ENCODE data around the gene MIOS. TPM values are rescaled to one million over a fixed set of nuclear protein-coding genes. Genes with fewer than 3 reads are reported as not detected.
A peak's percentile ranks its signal among the peaks of the same experiment; 100 is the strongest.

The MIOS gene
- total and polyA plus RNA-seq, 4 donors: 7.4 to 35.6 (median 12.2) TPM

GRCh38 chr7:7585241-7585928 lies 18.7 kb downstream of the MIOS start (continued):
- TF ChIP-seq, protein P1, sequence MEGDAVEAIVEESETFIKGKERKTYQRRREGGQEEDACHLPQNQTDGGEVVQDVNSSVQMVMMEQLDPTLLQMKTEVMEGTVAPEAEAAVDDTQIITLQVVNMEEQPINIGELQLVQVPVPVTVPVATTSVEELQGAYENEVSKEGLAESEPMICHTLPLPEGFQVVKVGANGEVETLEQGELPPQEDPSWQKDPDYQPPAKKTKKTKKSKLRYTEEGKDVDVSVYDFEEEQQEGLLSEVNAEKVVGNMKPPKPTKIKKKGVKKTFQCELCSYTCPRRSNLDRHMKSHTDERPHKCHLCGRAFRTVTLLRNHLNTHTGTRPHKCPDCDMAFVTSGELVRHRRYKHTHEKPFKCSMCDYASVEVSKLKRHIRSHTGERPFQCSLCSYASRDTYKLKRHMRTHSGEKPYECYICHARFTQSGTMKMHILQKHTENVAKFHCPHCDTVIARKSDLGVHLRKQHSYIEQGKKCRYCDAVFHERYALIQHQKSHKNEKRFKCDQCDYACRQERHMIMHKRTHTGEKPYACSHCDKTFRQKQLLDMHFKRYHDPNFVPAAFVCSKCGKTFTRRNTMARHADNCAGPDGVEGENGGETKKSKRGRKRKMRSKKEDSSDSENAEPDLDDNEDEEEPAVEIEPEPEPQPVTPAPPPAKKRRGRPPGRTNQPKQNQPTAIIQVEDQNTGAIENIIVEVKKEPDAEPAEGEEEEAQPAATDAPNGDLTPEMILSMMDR (IDR thresholded peaks at IDR 0.05; ENCODE audit: low read depth, low read length, missing input control): no peak
- no peak for TF ChIP-seq NR2F2 (IDR thresholded peaks at IDR 0.05)
- TF ChIP-seq HNF4G (IDR thresholded peaks at IDR 0.05): no peak
- TF ChIP-seq GABPA (IDR thresholded peaks at IDR 0.05 in 1 of 2, conservative IDR thresholded peaks at IDR 0.05 in 1 of 2): no peak

DNA sequence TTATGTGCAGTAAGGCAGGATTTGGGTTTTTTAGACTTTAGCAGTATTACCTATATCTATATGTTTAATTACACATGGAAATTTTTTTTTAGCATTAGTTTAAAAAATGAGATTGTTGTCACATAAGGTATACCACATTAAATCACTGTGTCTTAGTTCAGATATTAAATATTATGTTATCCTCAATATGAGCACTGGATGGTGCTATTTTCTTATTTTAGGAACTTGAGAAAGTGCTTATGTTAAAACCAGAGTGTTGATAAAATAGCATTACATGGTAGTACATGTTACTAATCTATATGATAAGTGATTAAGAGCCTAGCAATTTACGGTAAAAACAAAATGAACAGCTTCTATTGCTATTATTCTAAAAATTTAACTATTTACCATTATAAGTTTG lies 28.8 kb downstream of the MIOS start:
- WGBS: 86% methylated on average over 1 of the region's 1 CpG
- H3K9ac ChIP-seq (ENCODE audit: low read depth in 1 of 2, low read length in 2 of 2): no peak overlapping the region
- H3K9me3 ChIP-seq (ENCODE audit: control insufficient read depth in 4 of 4, low read length in 3 of 4): no peaks in the 10 kb centered on the region
- DNase-seq (ENCODE audit: low spot score): no peak
- no peaks in the 10 kb centered on the region for H3K27me3 ChIP-seq (ENCODE audit: control insufficient read depth in 4 of 4, insufficient read depth in 4 of 4, low read length in 3 of 4)
- no peak overlapping the region for H3K27ac ChIP-seq (ENCODE audit: low read depth in 1 of 2, low read length in 2 of 2)
- peaks cover 0 to 17% (median 11%) of the 10 kb centered on the region in 4 donors for H3K36me3 ChIP-seq (ENCODE audit: control insufficient read depth in 4 of 4, insufficient read depth in 3 of 4, low read depth in 1 of 4, low read length in 3 of 4)
- H3K4me1 ChIP-seq (ENCODE audit: control insufficient read depth in 4 of 4, insufficient read depth in 4 of 4, low read length in 3 of 4): no peaks in the 10 kb centered on the region
- no peak overlapping the region for H3K4me3 ChIP-seq (ENCODE audit: low read depth in 1 of 3, low read length in 3 of 3)
- TF ChIP-seq, protein P2, sequence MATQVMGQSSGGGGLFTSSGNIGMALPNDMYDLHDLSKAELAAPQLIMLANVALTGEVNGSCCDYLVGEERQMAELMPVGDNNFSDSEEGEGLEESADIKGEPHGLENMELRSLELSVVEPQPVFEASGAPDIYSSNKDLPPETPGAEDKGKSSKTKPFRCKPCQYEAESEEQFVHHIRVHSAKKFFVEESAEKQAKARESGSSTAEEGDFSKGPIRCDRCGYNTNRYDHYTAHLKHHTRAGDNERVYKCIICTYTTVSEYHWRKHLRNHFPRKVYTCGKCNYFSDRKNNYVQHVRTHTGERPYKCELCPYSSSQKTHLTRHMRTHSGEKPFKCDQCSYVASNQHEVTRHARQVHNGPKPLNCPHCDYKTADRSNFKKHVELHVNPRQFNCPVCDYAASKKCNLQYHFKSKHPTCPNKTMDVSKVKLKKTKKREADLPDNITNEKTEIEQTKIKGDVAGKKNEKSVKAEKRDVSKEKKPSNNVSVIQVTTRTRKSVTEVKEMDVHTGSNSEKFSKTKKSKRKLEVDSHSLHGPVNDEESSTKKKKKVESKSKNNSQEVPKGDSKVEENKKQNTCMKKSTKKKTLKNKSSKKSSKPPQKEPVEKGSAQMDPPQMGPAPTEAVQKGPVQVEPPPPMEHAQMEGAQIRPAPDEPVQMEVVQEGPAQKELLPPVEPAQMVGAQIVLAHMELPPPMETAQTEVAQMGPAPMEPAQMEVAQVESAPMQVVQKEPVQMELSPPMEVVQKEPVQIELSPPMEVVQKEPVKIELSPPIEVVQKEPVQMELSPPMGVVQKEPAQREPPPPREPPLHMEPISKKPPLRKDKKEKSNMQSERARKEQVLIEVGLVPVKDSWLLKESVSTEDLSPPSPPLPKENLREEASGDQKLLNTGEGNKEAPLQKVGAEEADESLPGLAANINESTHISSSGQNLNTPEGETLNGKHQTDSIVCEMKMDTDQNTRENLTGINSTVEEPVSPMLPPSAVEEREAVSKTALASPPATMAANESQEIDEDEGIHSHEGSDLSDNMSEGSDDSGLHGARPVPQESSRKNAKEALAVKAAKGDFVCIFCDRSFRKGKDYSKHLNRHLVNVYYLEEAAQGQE (IDR thresholded peaks at IDR 0.05): no peak
- TF ChIP-seq, protein P1 (IDR thresholded peaks at IDR 0.05; ENCODE audit: low read depth, low read length, missing input control): peak; percentile 21
- peak; percentile 67 to 75 for TF ChIP-seq RAD21 (IDR thresholded peaks at IDR 0.05)

DNA sequence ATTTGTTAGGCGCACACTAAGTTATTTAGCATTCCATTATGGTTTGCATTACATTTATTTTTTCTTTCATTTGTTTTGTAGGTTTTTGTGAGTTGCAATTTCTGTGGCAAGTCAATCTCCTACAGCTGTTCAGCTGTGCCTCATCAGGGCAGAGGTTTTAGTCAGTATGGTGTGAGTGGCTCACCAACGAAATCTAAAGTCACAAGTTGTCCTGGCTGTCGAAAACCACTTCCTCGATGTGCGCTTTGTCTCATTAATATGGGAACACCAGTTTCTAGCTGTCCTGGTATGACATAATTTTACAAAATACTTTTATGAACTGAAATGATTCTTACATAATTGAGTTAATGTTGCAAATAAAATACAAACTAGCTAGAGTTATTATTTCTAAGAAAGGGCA lies 29.5 kb downstream of the MIOS start:
- H3K27ac ChIP-seq (ENCODE audit: low read depth in 1 of 2, low read length in 2 of 2): no peak overlapping the region
- H3K4me3 ChIP-seq (ENCODE audit: low read depth in 1 of 3, low read length in 3 of 3): no peak overlapping the region
- no peak overlapping the region for H3K9ac ChIP-seq (ENCODE audit: low read depth in 1 of 2, low read length in 2 of 2)
- no peaks in the 10 kb centered on the region for H3K4me1 ChIP-seq (ENCODE audit: control insufficient read depth in 4 of 4, insufficient read depth in 4 of 4, low read length in 3 of 4)
- H3K36me3 ChIP-seq (ENCODE audit: control insufficient read depth in 4 of 4, insufficient read depth in 3 of 4, low read depth in 1 of 4, low read length in 3 of 4): peaks cover 0 to 17% (median 11%) of the 10 kb centered on the region in 4 donors
- 86% methylated on average over 5 of the region's 5 CpGs for WGBS
- H3K27me3 ChIP-seq (ENCODE audit: control insufficient read depth in 4 of 4, insufficient read depth in 4 of 4, low read length in 3 of 4): no peaks in the 10 kb centered on the region
- no peaks in the 10 kb centered on the region for H3K9me3 ChIP-seq (ENCODE audit: control insufficient read depth in 4 of 4, low read length in 3 of 4)
- DNase-seq (ENCODE audit: low spot score): no peak
- TF ChIP-seq TAF1 (conservative IDR thresholded peaks at IDR 0.05) (no peak), EGR1 (IDR thresholded peaks at IDR 0.05; ENCODE audit: low read depth in 2 of 2) (no peak), RXRA (IDR thresholded peaks at IDR 0.05) (no peak), RAD21 (IDR thresholded peaks at IDR 0.05) (no peak)
